ENCODE results near the gene MAP3K15. TPM values are rescaled to one million over a fixed set of nuclear protein-coding genes. Genes with fewer than 3 reads are reported as not detected.
A peak's percentile ranks its signal among the peaks of the same experiment; 100 is the strongest.

The MAP3K15 gene
- total and polyA plus RNA-seq, 2 of the 13 experiments (the other 11 are each of a cell fraction or from before 2014, with no cell fraction given): 3.9 to 6.4 TPM

GRCh38 chrX:19350941-19351384 is 164.3 kb downstream of the MAP3K15 start (continued):
- TF ChIP-seq ZNF629 (CRISPR knock-in tag; conservative IDR thresholded peaks at IDR 0.05): no peak
- no peak for TF ChIP-seq ZNF552 (CRISPR knock-in tag; IDR thresholded peaks at IDR 0.05; ENCODE audit: borderline replicate concordance)
- TF ChIP-seq SUZ12 (IDR thresholded peaks at IDR 0.05; ENCODE audit: low read depth, low read length): no peak
- TF ChIP-seq ZC3H4 (CRISPR knock-in tag; IDR thresholded peaks at IDR 0.05; ENCODE audit: borderline replicate concordance): no peak

GRCh38 chrX:19349264-19349663 is 166.0 kb downstream of the MAP3K15 start:
- DNase-seq (ENCODE audit: low spot score) (no peak), FAIRE-seq (no peak), ATAC-seq (no peak)
- Histone ChIP-seq H3K4me2 (ENCODE audit: low read depth, low read length) (no peak overlapping the region), H3K9ac (ENCODE audit: insufficient read depth, low read depth, low read length) (no peak overlapping the region), H3K4me3 (replicated peaks in 1 of 3; ENCODE audit: insufficient read depth in 1 of 3, low read depth in 2 of 3, low read length in 3 of 3) (no peak overlapping the region), H4K20me1 (ENCODE audit: insufficient read depth, low read length) (no peaks in the 10 kb centered on the region), H2AFZ (ENCODE audit: low read length) (no peak overlapping the region), H3K36me3 (replicated peaks in 1 of 2; ENCODE audit: control insufficient read depth in 1 of 2, insufficient read depth in 2 of 2, low read length in 2 of 2) (peaks cover 0 to 22% of the 10 kb centered on the region in 2 experiments; a peak in 2 of 5 replicates), H3K79me2 (ENCODE audit: insufficient read depth, low read length) (peaks cover 29% of the 10 kb centered on the region), H3K9me3 (ENCODE audit: low read length) (no peaks in the 10 kb centered on the region), H3K4me1 (ENCODE audit: insufficient read depth, low read length) (0 out of 2 replicates have a peak, but pooled peaks cover 6% of the 10 kb centered on the region), H3K27ac (ENCODE audit: extremely low read length, insufficient read depth, low read length) (no peak overlapping the region), H3K27me3 (ENCODE audit: control insufficient read depth in 1 of 2, insufficient read depth in 2 of 2, low read length in 2 of 2) (no peaks in the 10 kb centered on the region; a peak in 1 of 5 replicates)
- intact Hi-C loops (cut with micrococcal nuclease; ENCODE audit: unreplicated experiment): no loop called here
- in situ Hi-C loops (cut with HindIII; ENCODE audit: extremely low pct_ligation_motif_present, low pct_unique_long_range_greater_than_20kb): loop anchor here (25.0 kb wide), 1 partner anchor 412 kb away; no protein-coding TSS in a partner anchor
- 100% methylated on average over 2 of the region's 2 CpGs for WGBS (ENCODE audit: low lambda C conversion rate)
- CTCF ChIA-PET (ENCODE audit: low intra/inter-chr PET ratio, low total read pairs): no interaction called here
- TF ChIP-seq MAFK (conservative IDR thresholded peaks at IDR 0.05 in 1 of 2, IDR thresholded peaks at IDR 0.05 in 1 of 2; ENCODE audit: low read length in 2 of 2) (peak; percentile 75 to 89), ZNF724P (CRISPR knock-in tag; IDR thresholded peaks at IDR 0.05; ENCODE audit: borderline replicate concordance) (no peak), ZNF160 (CRISPR knock-in tag; IDR thresholded peaks at IDR 0.05) (no peak), MAFF (IDR thresholded peaks at IDR 0.05; ENCODE audit: low read depth, low read length) (peak; percentile 80), KLF12 (CRISPR knock-in tag; IDR thresholded peaks at IDR 0.05; ENCODE audit: borderline replicate concordance) (no peak), ZSCAN22 (CRISPR knock-in tag; IDR thresholded peaks at IDR 0.05) (no peak), SOX13 (IDR thresholded peaks at IDR 0.05) (no peak), SOX13 (CRISPR knock-in tag; conservative IDR thresholded peaks at IDR 0.05 in 1 of 2, IDR thresholded peaks at IDR 0.05 in 1 of 2) (no peak)
- POLR2A ChIA-PET: no interaction called here
- no TSS peak for BruUV-seq (replicated peaks)
